ENCODE measurements around the gene RASL11B.

Gene RASL11B

DNA sequence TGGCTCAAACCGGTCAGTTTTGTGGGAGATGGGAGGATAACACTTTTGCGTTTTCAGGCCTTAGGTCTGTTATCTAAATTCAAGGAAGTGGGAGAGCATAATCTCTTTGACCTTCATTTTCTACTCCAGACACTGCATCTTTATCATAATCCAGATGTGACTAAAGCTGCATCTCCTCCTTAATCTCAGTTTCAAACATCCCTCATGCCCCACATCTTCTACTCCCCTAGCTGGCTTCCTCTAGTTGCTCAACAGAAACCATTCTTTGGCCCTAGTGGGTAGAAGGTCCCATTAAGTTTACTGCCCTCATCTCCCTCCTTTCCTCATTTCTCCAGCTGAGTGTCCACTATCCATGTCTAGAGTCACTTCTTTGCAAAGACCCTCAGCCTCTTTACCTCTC is 18.8 kb upstream of the RASL11B start:
- no peak for DNase-seq (ENCODE audit: low spot score)

DNA sequence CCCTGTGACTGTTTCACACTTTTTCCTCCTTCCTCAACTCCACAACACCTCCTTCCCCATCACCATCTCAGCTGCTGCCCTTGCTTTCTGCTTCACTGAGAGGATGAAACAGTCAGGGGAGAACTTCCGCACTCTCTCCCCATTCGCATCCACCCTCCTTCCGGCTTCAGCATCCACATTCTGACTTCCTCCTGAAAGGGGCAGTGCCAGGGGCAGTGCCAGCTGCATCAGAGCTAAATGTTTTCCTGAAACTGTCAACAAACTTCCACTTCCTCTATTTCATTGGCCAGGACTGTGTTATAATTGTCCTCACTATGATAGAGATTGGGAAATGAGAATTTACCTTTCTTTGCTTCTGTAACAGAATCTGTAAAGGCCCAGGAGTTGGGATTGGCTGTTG is 18.2 kb upstream of the RASL11B start:
- peak; percentile 54 for DNase-seq (ENCODE audit: low spot score)

DNA sequence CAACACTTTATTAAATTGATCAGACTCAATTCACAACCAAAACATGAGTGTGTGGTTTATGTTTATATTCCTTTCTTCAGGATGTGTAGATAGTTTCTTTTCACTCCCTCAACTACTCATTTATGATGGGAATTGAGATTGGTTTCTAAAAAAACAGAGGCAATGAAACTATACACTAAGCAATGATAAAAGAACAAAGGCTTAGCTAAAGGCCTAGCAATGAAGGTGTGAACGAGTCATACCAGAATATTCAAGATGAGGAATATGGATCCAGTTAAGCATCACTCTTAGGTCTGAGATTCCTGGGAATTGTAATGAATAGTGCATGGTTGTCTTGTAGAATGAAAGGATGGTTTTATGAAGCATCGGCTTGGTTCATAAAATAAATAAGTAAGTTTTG is 17.5 kb upstream of the RASL11B start:
- DNase-seq (ENCODE audit: low spot score): no peak

DNA sequence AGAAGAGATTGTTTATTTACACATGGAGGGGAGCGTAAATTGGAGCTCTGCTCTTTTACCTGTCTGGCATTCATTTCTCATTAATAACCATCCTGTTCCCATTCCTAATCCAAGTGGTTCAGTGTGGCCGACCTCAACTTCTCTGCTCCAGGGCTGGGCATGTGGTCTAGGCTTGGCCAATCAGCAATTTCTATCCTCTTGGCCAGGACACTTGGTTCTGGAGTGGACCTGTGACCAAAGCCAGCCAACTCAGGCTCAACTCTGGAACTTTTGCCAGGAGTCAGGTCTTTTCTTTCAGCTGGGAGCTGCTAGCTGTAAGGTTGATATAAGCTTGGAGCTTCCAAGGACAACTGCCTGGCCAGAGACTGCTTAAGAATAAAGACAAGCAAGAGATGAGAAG is 15.6 kb upstream of the RASL11B start:
- DNase-seq (ENCODE audit: low spot score): no peak

DNA sequence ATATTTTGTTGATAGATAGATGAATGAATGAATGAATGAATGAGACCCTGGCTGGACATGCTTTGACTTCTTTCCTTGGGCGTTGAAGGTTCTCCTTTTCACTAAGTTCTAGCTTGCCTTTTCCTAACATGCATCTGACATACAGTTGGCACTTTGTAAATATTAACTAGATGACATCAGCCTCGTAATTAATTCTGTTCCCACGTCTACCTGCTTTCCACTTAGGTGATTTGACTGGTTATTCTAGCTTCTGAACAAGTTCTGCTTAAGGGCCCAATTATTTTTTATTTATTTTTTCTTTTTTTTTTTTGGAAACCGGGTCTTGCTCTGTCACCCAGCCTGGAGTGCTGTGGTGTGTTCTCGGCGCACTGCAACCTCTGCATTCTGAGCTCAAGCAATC is 13.9 kb upstream of the RASL11B start:
- DNase-seq (ENCODE audit: low spot score): no peak

DNA sequence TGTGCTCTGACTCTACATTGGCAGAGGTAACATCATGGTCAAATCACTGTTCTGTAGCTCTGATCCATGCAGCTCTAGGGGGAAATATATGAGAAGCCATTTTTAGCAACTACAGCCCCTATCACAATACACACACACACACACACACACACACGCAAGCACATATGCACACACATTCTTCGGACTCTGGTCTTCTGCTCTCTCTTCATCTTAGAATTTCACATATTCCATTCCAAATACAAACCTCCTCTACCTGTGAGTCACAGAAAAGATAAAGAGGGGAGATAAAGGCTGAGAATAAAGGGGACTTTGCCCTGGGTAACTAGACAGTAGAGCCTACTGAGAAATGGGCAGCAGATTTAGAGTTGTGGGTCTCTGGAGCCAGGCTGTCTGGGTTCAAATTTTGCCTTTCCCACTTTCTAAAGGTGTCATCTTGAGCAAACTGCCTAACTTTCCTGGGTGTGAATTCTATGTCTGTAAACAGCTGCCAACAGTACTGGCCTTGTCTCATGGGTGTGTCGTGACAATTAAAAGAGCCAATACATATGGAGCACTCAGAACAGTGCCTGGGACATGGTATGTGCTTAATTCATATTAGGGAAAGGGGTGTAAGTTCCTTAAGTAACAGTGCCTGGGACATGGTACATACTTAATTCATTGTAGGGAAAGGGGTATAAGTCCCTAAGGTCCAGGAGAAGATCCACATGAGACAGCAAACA is 11.6 kb upstream of the RASL11B start:
- DNase-seq (ENCODE audit: low spot score): no peak

DNA sequence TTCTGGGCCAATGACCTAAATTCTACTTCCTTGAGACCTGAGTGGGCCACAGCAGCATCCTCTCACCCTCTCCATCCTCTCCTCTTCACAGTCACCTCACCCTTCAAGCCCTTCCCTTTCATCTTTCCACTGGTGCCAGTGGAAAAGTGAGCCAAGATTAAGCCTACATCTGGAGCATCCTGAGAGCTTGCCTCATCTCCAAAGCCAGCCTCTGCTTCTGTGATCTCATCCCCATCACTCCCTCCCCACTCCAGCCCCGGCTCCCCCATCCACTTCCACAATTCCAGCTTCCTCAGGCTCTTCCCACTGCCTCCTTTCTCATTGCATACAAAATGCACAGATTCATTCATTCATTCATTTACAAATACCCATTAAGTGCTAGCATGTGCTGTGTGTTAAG is 10.1 kb upstream of the RASL11B start:
- DNase-seq (ENCODE audit: low spot score): no peak

DNA sequence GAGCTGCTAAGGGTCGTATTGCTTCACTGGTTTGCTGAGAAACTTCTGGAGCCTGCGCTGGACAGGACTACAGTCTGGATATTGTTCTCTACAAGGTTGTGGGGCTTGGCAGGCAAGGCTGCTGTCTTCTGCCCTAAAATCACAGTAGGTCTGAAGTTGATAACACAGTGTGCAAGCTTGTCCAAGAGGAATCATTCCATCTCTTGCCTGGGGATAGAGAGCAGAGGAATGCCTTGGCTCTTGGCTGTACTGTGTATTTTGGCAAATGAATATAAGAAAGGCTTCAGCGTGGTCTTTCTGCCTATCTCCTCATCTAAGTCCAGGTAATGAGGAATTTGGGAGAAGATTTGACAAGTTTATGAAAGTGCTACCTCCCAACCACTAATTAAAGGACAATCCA is 9.4 kb upstream of the RASL11B start:
- no peak for DNase-seq (ENCODE audit: low spot score)

DNA sequence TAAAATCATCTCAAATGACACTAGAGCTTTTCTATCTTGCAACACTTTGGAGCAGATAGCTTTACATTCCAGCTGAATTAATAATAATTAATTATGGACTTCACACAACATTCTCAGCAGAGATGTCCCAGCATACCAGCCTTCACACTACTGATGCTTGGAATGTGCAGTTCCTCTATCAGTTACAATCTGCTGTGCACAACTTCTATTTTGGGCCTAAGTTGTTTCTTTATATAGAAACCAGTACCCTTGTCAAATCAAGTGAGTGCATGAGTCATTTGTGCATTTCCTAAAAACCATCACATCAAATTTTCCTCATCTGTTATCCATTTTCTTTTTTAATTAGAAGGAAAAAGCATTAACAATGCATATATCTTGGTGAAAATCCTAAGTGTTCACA is 8.8 kb upstream of the RASL11B start:
- peak; percentile 29 for DNase-seq (ENCODE audit: low spot score)

DNA sequence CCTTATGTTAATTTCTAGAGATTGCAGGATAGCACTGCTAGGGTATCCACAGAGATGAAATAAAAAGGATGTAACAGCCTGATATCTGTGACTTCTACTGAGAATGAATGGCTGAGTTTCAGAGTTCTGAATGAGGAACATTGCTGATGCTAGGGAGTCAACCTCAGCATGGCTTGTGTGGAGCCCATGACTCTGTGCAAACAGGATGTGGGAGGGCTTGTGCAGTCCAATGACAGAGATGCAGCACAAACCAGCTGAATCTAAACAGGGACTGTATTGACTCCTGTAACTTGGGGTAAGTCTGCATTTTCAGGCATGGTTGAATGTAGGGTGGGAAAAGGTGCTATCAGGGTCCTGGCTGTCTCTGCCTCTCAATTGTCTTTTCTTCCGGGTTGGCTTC is 5.3 kb upstream of the RASL11B start:
- no peak for DNase-seq (ENCODE audit: low spot score)

DNA sequence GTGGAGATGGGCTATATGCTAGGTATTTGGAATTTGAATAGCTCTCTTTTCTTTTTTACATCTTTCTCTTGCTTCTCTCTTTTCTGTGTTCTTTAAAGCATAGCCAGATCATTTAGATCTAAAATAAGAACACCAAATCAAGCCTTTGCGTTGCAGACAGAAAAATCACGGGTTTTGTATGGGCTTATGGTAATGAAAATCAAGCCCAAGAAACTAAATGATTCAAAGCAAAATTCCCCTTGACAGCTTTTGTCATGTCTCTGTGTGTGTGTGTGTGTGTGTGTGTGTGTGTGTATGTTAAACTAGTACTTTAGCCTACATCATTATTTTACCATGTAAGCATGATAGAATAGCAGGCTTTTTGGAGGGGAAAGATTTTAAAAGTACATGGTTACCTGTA is 1.8 kb upstream of the RASL11B start:
- DNase-seq (ENCODE audit: low spot score): no peak

DNA sequence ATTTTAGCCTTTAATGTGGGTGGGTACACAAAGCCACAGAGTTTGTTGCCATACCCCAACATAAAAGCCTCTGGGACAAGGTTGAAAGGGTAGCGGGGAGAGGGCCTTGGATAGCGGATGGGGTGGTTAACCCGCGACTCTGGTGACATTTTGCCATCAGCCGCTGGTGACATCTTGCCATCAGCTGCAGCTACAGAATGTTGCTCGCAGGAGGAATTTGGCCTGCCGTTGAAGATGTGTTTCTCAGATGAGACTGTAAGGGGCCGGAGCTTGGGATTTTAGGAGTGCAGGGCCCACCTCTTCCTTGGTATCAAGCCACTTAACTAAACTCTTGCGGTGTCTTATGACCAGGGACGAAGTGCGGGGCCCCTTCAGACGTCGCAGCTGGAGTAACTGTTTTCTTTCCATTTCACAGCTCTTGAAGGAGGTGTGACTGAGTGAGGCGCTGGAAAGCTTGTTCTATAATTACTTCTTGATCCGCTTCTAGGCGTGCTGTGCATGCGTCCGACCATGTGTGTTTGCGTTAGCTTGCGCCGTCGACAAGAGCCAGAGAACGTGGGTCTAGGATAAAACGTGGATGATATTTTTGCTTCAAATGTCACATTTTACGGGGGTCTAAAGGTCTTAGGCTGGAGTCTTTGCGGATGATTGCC is 820 bp upstream of the RASL11B start:
- DNase-seq (ENCODE audit: low spot score): no peak

DNA sequence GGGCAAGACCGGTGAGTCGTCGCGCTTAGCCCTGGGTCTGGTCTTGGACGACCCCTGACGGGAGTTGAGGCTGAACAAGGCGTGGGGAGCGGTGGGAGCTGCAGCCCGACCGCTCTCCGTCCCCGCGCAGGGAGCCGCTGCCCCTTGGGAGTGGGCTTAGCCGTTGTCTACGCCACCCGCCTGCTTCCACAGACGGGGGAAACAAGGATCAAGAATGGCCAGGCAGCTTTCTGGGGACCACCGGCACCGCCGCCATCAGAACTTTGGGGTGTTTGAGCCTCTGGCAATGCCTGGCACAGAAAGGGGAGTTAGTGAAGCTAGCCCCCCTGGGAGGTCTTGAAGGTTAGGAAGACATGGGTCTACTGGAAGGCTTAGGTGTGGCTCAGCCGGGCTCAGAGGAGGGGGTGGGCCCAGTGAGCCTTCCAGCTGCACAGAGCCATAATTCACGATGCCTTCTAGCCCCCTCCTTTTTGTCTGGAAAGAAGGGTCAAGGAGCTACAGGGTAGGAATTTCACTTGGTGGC is 583 bp downstream of the RASL11B start:
- DNase-seq (ENCODE audit: low spot score): no peak

DNA sequence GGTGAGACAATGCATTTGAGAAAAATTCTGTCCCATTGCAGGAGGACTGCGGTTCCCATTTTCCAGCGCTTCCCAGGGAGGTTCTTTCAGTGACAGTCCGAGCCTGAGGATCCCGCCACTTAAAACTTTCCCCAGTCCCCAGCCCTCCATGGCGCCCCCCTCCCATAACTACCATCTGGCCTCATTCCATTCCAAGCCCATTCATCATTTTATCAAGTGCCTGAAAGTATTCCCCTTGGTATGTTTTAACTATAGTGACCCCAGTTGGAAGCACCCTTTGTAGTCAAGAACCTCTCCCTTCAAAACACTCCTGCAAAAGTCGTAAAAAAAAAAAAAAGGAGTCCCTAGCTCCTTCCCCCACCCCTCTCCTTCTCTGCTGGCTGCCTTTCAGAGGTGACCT is 1.2 kb downstream of the RASL11B start:
- DNase-seq (ENCODE audit: low spot score): no peak

DNA sequence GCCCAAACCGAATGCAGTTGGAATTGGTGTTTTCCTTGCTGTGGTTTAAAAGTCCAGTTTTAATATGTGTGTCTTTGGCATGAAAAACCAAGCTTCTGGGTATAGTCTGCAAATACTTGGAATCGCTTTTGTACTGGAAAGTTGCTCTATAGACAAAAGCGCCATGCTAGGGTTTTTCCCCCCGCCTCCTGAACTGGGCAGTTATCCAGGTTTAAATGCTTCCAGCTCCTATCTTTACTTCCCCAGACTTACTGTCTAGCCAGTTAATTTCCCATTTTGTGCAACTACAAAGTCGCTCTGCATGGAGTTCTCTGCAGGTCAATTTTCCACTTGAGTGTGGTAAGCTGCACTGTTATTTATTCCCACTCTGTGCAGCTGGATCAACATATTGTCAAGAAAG is 2.7 kb downstream of the RASL11B start:
- DNase-seq (ENCODE audit: low spot score): no peak

DNA sequence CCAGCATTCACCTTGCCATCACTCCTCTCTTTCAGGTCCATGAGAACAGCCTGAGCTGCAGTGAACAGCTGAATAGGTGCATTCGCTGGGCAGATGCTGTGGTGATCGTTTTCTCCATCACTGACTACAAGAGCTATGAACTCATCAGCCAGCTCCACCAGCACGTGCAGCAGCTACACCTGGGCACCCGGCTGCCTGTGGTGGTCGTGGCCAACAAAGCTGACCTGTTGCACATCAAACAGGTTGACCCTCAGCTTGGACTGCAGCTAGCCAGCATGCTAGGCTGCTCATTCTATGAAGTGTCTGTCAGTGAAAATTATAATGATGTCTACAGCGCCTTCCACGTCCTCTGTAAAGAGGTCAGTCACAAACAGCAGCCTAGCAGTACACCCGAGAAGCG is 3.2 kb downstream of the RASL11B start:
- DNase-seq (ENCODE audit: low spot score): no peak

DNA sequence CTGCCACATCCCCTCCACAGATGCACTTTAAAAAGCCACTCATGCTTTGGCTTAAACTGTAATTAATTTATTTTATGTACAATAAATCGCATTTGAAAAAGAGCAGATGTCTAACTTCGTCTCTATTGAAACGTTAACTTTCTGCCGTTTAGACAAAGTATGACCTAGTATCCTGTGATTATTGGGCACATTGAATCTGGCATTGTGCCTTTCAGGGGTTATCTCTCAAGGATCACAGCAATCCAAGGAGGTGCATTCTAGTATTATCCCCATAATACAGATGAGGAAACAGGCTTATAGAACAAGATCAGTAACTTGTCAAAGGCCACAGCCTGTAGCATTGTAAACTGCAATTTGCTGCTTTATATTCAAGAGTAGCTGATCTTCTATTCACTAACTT is 4.6 kb downstream of the RASL11B start:
- DNase-seq (ENCODE audit: low spot score): no peak

DNA sequence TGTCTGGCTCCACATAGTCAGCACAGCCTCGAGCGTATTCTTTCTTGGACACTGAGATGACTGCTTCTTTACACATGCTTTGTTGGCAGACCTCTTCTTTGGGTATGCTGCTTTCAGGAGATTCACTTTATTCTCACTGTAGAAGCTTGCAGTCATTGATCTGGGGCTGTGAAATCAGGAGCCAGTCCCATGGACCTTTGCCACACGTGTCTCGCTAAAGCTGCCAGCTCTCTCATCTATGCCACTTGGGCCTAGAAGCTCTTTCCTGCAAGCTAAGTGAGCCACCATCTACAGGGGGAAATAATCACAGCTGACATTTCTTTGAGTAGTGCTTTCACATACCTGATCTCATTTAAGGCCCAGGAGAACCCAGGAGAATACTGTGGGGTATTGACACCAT is 5.0 kb downstream of the RASL11B start:
- DNase-seq (ENCODE audit: low spot score): no peak

DNA sequence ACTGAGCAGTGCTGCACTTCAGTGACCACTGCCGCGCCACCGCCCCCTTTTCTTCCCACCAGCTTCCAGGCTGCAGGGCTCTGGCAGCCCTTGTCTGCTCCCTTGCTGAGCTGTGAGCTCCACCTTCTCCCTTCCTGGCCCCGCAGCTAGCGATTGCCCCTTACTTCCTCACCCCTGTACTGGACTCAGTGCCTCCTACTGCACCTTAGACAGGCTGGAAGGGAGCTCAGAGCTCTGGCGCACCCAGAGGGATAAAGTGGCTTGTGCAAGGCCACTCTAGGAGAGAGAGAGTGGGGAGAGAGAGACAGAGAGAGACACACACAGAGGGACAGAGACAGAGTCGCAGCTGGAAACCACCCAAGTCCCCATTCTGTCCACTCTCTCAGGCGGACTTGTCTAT is 6.0 kb downstream of the RASL11B start:
- DNase-seq (ENCODE audit: low spot score): peak; percentile 49

DNA sequence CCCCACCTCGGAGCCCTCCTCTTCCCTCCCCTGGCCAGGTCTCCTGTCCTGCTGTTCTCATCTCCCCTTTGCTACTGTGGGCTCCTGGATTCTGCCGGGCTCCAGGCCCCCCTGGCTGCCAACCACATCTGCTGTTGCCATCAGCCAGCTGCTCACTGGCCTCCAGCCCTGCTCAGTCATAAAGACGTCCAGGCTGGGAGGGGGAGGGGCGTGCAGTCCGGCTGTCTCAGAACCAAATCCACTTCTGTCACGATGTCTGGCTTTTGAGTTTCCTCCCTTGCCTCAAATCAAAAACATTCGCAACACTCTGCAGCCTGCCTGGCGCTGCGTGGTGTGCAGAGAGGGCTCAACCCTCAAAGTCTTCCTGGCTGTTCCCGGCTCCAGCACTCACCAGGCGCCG is 7.1 kb downstream of the RASL11B start:
- DNase-seq (ENCODE audit: low spot score): peak; percentile 69

DNA sequence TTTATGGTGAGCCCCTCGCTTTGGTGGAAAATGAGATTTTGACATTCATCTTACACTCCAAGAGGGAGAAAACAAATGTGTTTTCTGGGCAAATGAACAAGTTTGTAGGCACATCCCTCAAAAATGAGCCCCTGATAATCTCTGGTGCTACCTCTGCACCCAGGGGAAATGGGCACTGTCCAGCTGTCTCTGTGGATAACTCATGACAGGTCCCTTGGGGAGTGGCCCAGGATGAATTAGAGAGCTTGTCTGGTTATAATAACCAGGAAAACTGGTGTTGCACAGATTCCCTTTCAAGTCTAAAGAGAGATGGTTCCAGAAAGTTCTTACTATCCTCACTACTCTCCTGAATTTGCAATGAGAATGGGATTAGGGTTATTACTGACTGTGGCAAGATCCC is 7.5 kb downstream of the RASL11B start:
- DNase-seq (ENCODE audit: low spot score): no peak

DNA sequence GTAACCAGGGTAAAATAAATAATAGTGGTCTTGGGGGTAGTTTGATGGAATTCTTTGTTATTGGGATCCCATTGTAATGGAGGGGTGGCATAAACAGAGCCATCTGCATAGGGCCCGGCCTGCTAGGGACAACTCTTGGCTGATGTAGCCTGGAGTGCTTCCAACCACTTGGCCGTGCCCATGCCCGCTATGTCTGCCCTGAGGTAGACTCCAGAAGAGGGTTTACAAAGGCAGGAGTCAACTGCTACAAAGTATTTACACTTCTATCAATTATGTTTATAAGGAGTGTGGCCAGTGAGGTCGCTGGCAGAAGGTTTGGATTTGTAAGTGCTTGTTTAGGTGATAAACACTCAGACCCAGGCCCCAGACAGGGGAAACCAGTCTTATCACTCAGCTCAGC is 8.1 kb downstream of the RASL11B start:
- no peak for DNase-seq (ENCODE audit: low spot score)

DNA sequence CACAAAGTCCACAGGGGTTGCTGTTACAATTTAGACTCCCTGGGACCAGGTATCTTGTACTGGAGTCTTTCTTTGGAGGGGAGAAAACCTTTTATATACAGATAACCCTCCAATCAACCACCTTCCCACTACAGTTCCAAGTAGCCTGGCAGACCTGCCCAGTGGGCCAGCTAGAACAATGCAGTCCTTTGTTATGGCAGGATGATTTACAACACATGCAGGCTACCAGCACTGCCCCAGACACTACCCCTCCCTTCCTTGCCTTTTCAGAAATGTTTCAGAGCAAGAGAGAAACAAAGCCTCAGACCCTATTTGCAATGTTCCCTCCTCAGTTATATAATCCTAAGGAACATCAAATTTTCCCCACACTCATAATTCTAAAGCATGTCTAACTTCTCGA is 11.1 kb downstream of the RASL11B start:
- DNase-seq (ENCODE audit: low spot score): no peak

DNA sequence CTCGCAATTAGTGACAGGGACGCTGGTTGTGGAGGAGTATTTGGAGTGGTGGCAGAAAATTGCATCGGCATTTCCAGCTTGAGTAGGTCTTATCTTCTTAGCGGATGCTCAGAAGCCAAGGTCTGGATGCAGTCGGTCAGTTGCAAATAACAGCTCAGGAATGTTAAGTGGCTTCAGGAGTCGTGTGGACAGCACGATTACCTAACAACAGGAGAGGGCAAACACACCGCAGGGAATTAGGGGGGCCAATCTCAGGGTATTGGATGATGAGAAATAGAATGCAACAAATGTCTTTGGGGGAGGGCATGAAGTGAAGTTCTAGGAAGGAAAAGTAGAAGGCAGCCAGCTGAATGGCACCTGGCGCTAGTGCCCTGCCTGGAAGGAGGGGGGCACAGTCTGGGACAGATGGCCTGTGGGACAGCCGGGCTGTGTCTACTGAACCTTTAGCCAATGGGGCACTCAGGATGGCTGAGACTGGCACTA is 11.8 kb downstream of the RASL11B start:
- DNase-seq (ENCODE audit: low spot score): no peak
